KMS-11 (cell line): ENCODE measurements around the gene MTHFD1.

Experiments used
- H2AFZ ChIP-seq: fragments of 200-600 bp; sonication (generic); 2 replicates; pipeline ENCODE4 v1.6.1; 2016; ENCODE audit warnings: antibody characterized with exemption, mixed run types, low read depth
- H3K27ac ChIP-seq: fragments of 200-600 bp; sonication (generic); 2 replicates; pipeline ENCODE4 v1.6.1; 2016; ENCODE audit warnings: mild to moderate bottlenecking, mixed run types
- H3K27me3 ChIP-seq: fragments of 200-600 bp; sonication (generic); 2 replicates; pipeline ENCODE4 v1.6.1; 2017; ENCODE audit warnings: mild to moderate bottlenecking, low read depth, mixed run types, moderate library complexity; ENCODE audit not compliant: insufficient read depth
- H3K36me3 ChIP-seq: fragments of 200-600 bp; sonication (generic); 2 replicates; pipeline ENCODE4 v1.6.1; 2017; ENCODE audit warnings: mild to moderate bottlenecking, mixed run types; ENCODE audit not compliant: insufficient read depth
- H3K4me1 ChIP-seq: fragments of 200-600 bp; sonication (generic); 2 replicates; pipeline ENCODE4 v1.6.1; 2016; ENCODE audit warnings: mild to moderate bottlenecking, low read depth, mixed run types; ENCODE audit not compliant: poor library complexity, severe bottlenecking
- H3K4me2 ChIP-seq: fragments of 200-600 bp; sonication (generic); 2 replicates; pipeline ENCODE4 v1.7.0; 2016; ENCODE audit warnings: mild to moderate bottlenecking, mixed run types
- H3K4me3 ChIP-seq: fragments of 200-600 bp; sonication (generic); IDR thresholded peaks from 2 replicates; pipeline ENCODE4 v1.6.1; 2017; ENCODE audit warnings: low read depth, low read length, mixed read lengths; ENCODE audit not compliant: insufficient read depth
- H3K79me2 ChIP-seq: fragments of 200-600 bp; sonication (generic); 2 replicates; pipeline ENCODE4 v1.6.1; 2016; ENCODE audit warnings: low read depth, mixed run types; ENCODE audit not compliant: insufficient read depth
- H3K9ac ChIP-seq: fragments of 200-600 bp; sonication (generic); 2 replicates; pipeline ENCODE4 v1.6.1; 2016; ENCODE audit warnings: mild to moderate bottlenecking, mixed run types
- H4K20me1 ChIP-seq: fragments of 200-600 bp; sonication (generic); 2 replicates; pipeline ENCODE4 v1.6.1; 2016; ENCODE audit warnings: mild to moderate bottlenecking, mixed run types; ENCODE audit not compliant: insufficient read depth
- CTCF ChIP-seq: fragments of 200-600 bp; sonication (generic); conservative IDR thresholded peaks from 2 replicates; pipeline ENCODE4 v1.6.1; 2017; ENCODE audit warnings: low read depth, mild to moderate bottlenecking, antibody characterized with exemption, low read length, moderate library complexity, mixed read lengths

The MTHFD1 gene

GRCh38 chr14:64405295-64405694 is 17.1 kb downstream of the MTHFD1 start:
- Histone ChIP-seq H3K79me2 (peaks cover 6% of the 10 kb centered on the region; the same call in 1 of the 2 replicates), H3K4me3 (no peak overlapping the region), H3K36me3 (0 out of 2 replicates have a peak, but pooled peaks cover 3% of the 10 kb centered on the region), H3K27ac (no peak overlapping the region), H2AFZ (no peak overlapping the region), H3K4me1 (no peaks in the 10 kb centered on the region), H3K9ac (no peak overlapping the region), H3K4me2 (no peak overlapping the region), H3K27me3 (no peaks in the 10 kb centered on the region), H4K20me1 (no peaks in the 10 kb centered on the region)
- TF ChIP-seq CTCF, result no peak

DNA sequence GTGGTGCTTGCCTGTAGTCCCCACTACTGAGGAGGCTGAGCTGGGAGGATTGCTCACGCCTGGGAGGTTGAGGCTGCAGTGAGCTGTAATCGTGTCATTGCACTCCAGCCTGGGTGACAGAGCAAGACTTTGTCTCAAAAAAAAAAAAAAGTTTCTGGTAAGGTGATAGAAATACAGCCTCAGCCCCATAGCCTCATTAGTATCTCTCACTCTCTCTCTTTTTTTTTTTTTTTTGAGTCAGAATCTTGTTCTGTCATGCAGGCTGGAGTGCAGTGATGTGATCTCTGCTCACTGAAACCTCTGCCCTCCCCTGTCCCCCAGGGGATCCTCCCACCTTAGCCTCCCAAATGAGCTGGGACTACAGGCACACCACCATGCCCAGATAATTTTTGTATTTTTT is 19.2 kb downstream of the MTHFD1 start:
- no peaks in the 10 kb centered on the region for H4K20me1 ChIP-seq
- no peak overlapping the region for H3K27ac ChIP-seq
- H3K79me2 ChIP-seq, result peaks cover 6% of the 10 kb centered on the region; the same call in 1 of the 2 replicates
- H2AFZ ChIP-seq, result no peak overlapping the region
- no peaks in the 10 kb centered on the region for H3K36me3 ChIP-seq
- no peak overlapping the region for H3K4me2 ChIP-seq
- no peak for TF ChIP-seq CTCF
- no peaks in the 10 kb centered on the region for H3K27me3 ChIP-seq
- no peak overlapping the region for H3K9ac ChIP-seq
- no peaks in the 10 kb centered on the region for H3K4me1 ChIP-seq
- H3K4me3 ChIP-seq, result no peak overlapping the region

GRCh38 chr14:64409126-64409920 is 21.2 kb downstream of the MTHFD1 start:
- no peaks in the 10 kb centered on the region for H3K27me3 ChIP-seq
- no peaks in the 10 kb centered on the region for H3K36me3 ChIP-seq
- no peak overlapping the region for H3K4me2 ChIP-seq
- H3K79me2 ChIP-seq, result no peaks in the 10 kb centered on the region
- H3K27ac ChIP-seq, result no peak overlapping the region
- TF ChIP-seq CTCF, result no peak
- H4K20me1 ChIP-seq, result no peaks in the 10 kb centered on the region
- H3K9ac ChIP-seq, result no peak overlapping the region
- H3K4me1 ChIP-seq, result peaks cover 1% of the 10 kb centered on the region
- no peak overlapping the region for H2AFZ ChIP-seq
- H3K4me3 ChIP-seq, result no peak overlapping the region

DNA sequence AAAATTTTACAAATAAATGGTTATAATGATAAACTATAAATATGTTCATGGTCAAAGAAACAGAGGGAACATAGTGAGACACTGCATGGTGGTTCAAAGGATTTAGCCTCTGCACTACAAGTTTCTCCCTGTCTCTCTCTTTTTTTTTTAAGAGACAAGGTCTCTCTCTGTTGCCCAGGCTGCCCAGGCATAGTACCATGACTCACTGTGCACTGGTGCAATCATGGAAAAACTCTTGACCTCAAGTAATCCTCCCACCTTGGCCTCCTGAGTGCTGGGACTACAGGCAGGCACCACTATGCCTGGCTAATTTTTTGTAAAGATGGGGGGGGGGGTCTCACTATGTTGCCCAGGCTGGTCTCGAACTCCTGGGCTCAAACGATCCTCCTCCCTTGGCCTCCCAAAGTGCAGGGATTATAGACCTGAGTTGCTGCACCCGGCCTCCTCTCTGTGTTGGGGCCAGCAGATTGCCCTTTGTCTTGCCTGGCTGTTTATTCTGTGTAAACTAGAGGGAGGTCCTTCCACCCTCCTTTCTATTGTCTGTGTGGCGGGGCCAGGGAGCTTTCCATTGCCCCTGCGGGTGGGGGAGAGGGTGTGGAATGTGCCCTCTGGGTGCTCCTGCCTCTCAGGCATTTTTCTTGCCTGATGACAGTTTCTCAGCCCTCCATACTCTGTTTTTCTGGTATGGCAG is 22.1 kb downstream of the MTHFD1 start:
- Histone ChIP-seq H3K27ac (no peak overlapping the region), H3K36me3 (no peaks in the 10 kb centered on the region), H3K27me3 (no peaks in the 10 kb centered on the region), H3K79me2 (no peaks in the 10 kb centered on the region), H3K4me1 (peaks cover 10% of the 10 kb centered on the region), H4K20me1 (no peaks in the 10 kb centered on the region), H3K4me3 (no peak overlapping the region), H3K4me2 (no peak overlapping the region), H2AFZ (no peak overlapping the region), H3K9ac (no peak overlapping the region)
- TF ChIP-seq CTCF, result no peak
